NK-92 (cell line): ENCODE results near the gene GUCD1.
"Not testable (repeated sequence)": the region's sequence is repeated elsewhere in the genome, so short reads cannot be mapped to it uniquely, and the experiment has no call there.

Experiments used
- DNase-seq: peaks from one replicate; lab custom pipeline; 2025; ENCODE audit not compliant: unreplicated experiment; lab: John Stamatoyannopoulos, UW

GUCD1 gene

DNA sequence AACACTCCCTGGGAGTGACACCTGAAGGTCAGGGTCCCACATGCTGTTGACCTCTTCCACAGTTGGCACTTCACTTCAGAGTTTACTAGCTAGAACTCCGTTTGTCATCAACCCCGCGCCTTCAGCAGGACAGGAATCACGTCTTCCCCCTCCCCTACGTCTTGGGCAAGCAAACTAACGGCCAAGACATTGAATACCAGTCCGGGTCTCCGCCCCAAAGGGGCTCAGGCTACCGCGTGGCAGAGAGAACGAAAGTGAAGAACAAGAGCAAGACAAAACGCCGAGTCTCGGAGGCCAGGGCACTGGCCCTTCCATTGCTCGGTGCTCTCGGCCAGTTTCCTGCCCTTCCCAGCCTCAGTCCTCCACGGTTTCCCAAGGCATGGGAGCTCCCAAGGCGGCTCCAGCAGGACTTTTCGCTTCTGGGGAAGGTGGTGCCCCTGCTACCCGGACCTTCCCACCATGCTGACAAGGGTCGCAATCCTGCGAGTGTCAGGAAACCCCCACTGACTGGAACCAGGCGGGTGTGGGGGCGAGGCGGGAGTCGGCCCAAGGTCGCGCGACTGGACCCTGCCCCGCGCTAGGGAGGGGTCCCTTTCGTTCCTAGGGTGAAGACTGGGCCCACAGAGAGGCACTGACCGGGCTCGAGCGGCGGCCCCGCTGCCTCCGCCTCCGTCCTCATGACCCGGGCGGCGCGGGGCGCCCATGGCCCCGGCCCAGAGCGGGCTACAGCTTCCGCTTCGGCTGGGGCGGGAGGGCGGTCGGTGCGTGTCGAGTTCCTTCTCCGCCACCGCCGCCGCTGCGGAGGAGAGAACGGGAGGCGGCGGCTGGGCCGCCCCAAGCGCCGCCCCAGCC lies at the start of gene GUCD1:
Gene GUCD1 (minus strand): TSS at position 826 of the 852 bp plus-strand sequence. CDS start 147 bp downstream, at position 679.
- no peak for DNase-seq

DNA sequence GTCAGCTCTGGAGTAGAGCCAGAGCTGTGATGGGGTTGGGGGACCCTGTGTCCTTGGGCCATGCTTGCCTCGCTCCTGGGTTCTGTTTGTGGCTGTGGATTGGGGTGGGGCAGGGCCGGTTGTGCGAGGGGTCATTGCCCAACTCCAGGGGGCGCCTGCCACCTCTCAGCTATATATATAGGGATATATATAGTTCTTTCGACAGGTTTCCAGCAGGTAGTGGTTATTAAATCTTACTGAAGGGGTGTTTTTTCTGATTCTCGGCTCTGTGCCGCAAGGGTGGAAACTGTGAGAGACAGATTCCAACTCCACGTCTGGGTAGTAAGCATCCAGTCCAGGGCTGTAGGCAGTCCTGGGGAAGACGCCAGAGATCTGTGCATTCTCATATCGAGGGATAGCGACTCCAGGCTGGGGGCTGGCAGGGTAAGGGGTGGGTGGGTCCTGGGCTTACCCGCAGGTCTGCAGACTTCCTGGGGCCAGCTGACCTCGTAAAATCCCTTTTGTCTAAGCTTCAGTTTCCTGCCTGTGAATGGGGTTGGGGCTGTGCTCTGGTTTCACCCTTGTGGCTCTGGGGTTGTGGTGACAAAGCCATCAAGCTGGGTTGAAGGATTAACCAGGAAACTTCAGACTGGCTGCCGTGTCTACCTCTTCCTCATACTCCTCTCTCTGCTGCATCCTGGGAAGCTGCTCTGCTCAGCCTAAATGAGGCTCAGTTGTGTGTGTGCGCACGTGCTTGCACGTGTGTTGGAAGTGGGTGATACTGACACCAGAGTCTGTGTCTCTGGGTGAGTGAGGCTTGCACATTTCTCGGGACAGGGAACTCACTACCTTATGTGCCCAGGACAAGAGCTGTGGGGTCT lies 49.1 kb upstream of the GUCD1 start:
- DNase-seq = not testable (repeated sequence)

DNA sequence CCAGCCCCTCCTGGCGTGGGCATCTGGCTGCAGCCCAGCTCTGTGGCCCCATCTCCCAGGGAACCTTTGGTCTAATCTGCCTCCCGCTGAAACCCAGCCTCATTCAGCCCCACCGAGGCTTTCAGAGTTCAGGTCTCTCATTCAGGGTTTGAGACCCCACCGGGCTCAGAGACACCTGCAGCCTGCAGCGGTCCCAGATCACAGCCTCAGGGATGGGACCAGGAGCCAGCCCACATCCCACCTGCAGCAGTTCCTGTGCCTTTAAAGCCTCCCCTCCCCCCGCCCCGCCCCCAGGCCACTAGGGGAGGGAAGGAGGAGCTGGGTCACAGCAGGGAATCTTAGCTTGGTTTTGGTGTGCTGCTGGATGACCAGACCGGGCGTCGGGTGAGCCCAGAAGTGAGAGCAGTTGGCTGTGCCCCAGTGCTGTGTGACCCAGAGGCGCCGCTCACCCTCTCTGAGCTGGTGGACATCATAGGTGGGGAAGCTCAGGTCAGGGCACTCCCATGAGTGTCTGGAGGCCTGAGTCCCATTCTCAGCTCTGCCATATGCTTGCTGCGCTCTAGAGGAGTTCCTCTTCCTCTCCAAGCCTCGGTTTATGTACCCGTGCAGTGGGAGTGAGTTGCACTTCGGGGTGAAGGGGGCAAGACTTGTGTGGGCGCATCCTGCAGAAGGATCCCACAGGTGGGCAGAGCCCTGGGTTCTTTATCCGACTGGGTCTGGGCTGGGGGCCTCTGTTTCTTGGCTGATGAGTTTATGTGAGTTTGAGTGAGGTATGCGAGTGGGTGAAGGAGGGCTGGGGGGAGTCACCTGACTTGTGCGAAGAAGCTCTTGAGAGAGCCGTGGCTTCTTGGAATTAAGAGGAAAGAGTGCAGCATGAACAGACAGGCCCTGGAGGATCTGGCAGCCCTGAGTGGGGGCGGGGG lies 48.2 kb upstream of the GUCD1 start, which contains the start of gene GGT1:
Gene GGT1 (plus strand): TSS at position 347 of the 923 bp plus-strand sequence. CDS start 7,889 bp downstream, outside the sequence.
- not testable (repeated sequence) for DNase-seq

DNA sequence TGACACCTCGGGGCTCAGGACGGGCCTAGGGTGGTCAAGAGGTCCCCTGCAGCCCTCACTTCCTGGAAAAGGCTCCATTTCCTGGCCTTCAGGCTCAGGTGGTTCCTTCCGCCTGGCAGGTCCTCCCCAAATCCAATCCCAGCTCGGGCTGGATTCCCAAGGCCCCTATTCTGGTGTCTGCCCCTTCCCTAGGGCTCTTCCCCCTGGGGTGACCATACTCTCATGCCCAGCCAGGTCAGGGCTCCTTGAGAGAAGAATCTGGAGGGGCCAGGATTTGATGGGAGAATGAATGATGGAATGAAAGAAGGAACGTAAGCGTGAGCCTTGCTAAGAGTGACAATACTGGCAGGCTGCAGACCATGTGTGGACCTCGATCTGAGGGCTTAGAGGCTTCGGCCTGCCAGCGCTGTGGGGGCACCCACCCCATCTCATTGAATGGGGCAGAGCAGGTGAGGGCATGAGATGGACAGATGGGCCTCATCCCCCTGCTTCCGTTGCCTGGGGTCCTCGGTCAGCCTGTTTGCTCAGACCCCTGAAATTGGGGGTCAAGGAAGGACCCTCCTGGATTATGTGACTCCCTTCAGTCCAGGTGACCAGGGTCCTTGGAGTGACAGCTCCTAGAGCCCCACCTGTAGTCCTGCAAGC lies 47.3 kb upstream of the GUCD1 start:
- DNase-seq = not testable (repeated sequence)

DNA sequence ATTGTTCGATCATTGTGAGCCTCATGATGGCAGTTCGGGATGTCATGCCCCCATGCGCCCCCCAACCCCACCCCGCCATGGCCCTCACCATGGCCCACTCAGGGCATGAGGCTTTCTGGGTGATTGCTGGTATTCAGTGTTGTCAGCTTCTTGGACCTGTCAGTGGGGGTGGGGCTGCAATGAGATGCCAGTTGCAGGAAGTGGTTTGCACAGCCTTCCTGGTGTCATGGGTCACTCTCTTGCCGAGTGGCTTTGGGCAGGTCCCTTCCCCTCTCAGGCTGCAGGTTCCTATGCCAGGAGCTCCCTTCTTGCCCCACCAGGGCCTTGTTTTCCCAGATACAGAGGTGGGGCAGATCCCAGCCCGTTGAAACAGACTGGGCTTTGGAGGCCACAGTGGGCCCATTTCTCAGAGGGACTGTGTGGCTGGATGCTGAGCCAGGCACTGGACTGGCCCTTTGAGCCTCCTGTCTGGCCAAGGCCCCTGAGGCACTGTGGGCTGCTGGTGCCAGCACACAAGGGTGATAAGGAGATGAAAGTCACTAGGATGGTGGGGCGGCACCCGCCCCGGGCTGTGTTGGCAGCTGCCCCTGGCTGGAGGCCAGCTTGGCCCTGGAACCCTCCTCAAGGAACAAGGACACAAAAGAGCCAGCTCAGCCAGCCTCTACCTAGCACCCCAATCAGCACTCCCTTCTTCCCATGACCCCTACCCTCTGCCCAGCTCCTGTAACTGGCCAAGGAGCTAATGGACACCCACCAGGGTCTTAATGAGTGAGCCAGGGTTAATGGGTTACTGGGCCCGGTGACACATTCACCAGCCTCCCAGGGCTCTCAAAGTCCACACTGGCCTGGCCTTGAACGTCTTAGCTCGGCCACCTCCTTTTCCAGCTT lies 46.5 kb upstream of the GUCD1 start:
- no peak for DNase-seq

DNA sequence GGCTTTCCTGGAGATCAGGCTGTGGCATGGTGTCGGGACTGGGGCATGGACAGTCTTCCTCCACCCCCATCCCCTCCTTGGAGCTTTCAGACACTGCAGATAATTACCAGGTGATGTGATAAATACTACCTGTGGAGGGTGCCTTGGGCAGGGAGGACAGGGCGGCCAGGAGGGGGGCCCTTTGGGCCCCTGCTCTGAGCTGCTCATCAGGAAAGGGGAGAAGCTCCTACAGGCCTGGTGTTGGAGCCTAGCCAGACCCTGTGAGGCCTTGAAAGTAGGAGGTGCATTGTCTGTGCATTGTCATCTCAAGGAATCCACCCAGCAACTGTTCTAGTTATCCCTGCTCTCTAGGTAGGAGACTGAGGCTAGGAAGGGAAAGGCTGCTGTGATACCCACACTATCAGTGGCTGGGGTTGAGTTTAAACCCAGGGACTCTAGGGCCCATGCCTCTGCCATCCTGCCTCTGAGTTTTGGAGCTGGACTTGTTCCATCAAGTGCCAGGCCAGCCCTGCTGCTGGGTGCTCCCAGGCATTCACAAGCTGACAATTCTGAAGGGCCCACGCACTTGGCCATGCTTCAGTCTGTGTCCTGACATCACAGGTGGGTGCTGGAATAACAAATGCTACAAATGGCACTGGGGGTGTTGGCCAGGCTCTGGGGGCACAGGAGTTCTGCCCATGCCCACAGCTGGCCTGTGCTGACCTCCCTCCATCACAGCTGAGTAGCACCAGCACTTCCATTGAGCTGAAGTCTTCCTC lies 45.2 kb upstream of the GUCD1 start:
- DNase-seq = not testable (repeated sequence)

DNA sequence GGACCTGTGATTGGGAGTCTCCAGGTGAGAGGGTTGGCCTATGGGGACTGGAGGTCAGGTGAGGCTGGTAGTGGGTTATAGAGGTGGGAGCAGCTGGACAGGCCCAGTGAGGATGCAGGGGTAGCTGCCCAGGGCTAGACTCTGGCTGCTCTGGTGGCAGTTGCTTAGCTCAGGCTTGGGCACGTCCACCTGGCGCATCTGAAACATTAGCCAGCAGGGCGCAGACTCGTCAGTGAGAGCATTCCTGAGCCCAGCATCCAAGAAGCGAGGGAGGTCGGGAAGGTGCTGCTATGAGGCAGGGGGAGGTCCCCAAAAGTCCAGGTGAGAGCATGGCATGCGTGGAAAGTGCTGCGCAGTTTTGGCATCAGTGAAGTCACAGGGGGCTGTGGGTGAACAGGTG lies 44.6 kb upstream of the GUCD1 start:
- no peak for DNase-seq

DNA sequence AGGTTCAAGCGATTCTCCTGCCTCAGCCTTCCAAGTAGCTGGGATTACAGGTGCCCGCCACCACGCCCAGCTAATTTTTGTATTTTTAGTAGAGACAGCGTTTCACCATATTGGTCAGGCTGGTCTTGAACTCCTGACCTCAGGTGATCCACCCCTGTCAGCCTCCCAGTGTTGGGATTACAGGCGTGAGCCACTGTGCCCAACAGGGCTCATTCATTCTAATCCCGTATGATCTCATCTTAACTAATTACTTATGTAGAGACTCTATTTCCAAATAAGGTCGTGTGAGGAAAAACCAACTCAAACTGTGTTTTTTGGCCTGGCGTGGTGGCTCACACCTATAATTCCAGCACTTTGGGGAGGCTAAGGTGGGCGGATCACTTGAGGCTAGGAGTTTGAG lies 42.1 kb upstream of the GUCD1 start:
- not testable (repeated sequence) for DNase-seq

DNA sequence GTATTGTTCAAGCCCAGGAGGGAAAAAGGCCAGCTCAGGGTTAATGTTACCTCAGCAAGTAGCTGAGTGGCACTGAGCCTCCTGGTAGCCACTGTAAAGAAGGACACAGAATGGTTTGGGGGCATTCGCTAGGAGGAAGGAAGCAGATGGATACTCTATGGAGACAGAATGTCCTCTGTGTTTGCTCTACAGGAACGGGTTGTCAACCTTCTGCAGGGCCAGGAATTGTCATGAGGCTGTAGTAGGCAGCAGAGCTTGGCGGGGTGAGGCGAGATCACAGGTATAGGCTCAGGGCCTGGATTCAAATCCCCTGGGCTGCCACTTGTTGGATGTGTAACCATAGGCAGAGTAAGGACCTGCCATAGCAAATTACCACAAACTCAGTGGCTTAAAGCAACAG lies 40.9 kb upstream of the GUCD1 start:
- no peak for DNase-seq

DNA sequence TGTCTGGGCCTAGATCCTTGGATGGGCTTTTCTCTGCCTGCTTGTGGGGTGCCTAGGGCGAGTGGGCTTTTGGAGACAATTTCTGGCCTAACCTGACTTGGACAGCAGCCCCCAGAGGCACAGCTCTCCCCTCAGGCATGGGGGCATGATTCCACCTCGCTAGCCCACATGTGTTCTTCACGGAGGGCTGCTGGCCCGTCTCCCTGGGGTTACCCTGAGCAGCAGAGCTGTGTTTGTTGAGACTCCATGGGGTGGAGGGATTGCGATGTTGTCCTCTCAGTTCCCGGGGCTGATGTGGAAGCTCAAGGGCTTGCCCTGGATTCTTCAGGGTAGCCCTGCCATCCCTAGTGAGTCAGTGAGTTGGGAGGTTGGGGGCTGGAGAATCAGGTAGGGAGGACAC lies 40.3 kb upstream of the GUCD1 start:
- no peak for DNase-seq

DNA sequence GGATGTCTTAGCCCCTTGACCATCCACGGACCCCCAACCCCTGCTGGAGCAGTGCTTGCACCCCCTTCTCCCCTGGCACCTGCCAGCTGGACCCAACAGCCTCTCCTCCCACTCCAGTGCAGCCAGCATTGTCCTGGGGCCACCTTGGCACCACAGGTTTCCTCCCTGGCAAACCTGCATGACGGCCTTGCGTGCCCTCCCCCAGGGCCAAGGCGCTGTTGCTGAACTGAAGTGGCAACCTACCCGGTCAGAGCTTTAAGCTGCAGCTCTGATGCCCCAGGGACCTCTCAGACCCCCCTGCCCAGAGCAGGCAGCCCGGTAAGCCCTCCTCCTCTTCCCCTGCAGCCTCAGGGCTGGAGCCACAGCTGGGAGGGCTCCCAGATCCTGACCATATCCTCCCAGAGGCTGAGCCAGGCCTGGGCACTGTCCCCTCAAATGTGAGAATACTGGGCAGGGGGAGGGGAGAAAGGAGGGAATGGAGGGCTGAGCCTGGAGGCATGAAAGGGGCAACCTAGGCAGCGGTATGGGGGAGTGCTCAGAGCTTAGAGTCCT lies 39.7 kb upstream of the GUCD1 start:
- no peak for DNase-seq

DNA sequence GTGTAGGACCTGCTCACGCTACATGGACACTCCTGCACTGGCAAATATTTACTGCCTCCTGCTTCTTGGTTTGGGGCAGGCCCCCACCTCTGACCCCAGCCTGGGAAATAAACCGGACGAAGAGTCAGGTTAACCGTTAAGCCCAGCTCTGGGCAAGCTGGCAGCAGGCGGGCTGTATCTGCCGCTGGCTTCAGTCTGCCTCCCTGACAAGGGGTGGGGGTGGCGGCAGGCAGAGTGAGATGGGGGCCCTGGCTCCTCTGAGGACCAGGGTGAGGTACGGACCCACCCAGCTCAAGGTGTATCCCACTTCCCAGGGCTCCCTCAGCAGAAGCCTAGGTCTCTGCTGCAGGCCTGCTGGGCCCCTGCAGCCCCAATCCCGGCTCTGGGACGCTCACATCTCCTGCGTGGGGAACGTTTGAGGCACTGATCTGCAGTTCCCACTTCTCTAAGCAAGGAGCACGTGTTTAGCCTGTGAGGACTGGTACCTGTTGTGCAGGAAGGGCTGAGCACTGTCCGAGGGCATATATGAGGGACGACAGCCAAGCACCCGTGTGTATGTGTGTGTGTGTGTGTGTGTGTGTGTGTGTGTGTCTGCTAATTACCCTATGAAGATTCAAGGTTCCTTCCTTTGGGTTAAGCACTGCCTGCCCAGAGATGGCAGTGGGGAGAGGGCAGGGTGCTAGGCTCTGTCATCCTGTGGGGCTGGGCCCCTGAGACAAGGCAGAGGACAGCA lies 39.1 kb upstream of the GUCD1 start:
- DNase-seq = no peak

DNA sequence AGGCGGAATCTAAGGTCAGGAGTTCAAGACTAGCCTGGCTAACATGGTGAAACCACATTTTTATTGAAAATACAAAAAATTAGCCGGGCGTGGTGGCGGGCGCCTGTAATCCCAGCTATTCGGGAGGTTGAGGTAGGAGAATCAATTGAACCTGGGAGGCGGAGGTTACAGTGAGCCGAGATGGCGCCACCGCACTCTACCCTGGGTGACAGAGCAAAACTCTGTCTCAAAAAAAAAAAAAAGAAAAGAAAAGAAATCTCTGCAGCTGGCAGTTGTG lies 38.6 kb upstream of the GUCD1 start:
- not testable (repeated sequence) for DNase-seq

DNA sequence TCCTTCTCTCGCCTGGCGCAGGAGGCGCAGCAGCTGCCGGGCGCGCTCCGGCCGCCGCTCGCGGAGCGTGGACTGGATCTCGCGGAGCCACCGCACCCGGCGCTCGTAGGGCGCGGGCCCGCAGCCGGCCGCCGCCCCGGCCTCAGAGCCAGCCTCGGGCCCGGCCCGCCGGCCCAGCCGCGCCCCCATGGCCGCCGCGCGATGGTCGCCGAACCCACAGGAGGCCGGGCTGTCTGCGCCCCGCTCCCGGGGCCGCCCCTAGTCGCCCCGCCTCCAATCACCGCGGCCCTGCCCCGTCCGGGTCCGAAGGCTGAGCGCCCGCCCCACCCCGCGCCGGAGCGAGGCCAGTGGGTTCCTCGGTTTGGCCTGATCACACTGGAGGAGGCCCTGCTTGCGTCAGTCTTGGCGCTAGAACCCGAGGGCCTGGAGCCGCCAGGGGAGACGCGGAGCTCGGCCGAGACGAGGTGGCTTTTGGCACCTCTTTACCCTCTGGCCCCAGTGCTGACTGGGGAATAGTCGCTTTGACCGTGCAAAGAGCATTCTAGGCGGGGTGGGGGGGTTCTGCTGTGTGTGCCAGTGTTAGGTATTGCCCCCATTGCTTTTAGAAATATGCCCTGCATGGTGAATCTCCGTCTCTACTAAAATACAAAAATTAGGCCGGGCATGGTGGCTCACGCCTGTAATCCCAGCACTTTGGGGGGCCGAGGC lies 38.1 kb upstream of the GUCD1 start, which contains the start of gene LRRC75B:
Gene LRRC75B (minus strand): TSS at position 223 of the 708 bp plus-strand sequence. CDS start 34 bp downstream, at position 189.
- no peak for DNase-seq

DNA sequence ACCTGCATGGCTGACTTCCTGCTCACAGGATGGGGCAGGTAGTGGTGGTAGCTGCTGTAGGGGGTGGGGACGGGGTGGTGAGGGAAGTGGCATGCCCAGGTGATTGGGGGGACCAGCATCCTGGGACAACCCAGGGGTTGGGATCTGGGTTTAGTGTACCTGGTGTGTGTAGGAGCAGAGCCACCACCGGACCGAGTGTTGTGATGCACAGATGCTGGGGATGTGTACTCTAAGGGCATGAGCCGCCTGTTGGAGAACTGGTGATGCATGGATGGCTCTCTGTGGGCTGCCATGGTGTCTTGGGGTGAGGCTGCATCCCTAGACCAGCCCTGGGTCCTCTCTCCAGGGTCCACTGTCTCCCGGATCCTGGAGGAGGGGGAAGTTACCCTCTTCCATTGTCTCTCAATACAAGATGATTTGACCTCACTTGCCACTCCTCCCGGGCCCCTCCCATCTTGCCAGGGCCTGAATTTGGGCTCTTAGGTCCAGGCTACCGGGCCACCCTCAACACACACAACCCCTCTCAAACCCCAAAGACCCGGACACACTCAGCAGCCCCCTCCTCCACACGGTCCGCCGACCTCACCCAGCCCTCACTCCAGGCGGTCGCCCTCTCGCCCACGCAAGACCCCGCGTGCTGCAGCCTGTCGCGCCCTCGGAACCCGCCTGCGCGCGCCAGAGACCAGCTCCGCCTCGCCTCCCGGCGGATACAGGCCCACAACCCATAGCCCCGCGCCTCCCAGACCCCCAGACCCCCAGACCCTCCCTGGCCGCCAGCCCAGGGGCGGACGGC lies 37.3 kb upstream of the GUCD1 start:
- DNase-seq = no peak

DNA sequence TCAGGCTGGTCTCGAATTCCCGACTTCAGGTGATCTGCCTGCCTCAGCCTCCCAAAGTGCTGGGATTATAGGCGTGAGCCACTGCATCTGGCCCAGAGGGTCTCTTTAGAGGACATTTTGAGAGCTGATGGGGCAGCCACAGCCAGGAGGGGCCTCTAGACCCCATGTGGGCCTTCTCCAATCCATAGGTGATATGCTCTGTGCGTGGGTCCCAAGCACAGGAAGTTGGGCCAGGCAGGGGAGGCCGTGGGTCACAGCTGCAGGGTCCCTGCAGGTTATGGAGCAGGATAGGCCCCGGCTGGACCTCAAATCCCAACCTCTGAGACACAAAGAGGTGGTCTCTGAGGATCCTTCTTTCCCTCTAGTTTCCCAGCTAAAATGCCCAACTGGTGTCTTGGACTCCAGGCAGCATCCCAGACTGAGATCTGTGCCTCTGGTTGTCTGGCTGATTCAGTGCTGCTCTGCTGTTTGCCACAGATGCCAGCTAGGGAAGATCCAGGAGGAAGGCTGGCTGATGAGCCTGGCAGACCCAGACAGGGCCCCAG lies 36.4 kb upstream of the GUCD1 start:
- DNase-seq = no peak
